ENCODE data around the gene RPSA.
A peak's percentile ranks its signal among the peaks of the same experiment; 100 is the strongest.

The RPSA gene

GRCh38 chr3:39376959-39377634 is 29.4 kb upstream of the RPSA start:
- no peaks in the 10 kb centered on the region for H3K27me3 ChIP-seq (ENCODE audit: insufficient read depth, low read length, poor library complexity)
- H3K4me3 ChIP-seq (ENCODE audit: low read depth in 1 of 2, low read length in 2 of 2) = no peak overlapping the region
- H3K9me3 ChIP-seq (ENCODE audit: insufficient read depth, low read length, severe bottlenecking) = peaks cover 5% of the 10 kb centered on the region
- no peaks in the 10 kb centered on the region for H3K36me3 ChIP-seq (ENCODE audit: insufficient read depth, low read length)
- no peak for ATAC-seq (ENCODE audit: insufficient read depth, low read depth)
- no peaks in the 10 kb centered on the region for H4K20me1 ChIP-seq (ENCODE audit: insufficient read depth, low read length)
- no peak overlapping the region for H3K4me2 ChIP-seq (ENCODE audit: insufficient read depth, low read length)
- H2AFZ ChIP-seq (ENCODE audit: low read depth, low read length) = no peak overlapping the region; the same call in 1 of the 2 replicates
- no peaks in the 10 kb centered on the region for H3K79me2 ChIP-seq (ENCODE audit: insufficient read depth, low read length)
- no peak overlapping the region for H3K9ac ChIP-seq (ENCODE audit: low read depth, low read length)
- no peak for DNase-seq
- TF ChIP-seq EZH2 (IDR thresholded peaks at IDR 0.05; ENCODE audit: borderline replicate concordance, low read depth, low read length, severe bottlenecking) (no peak), CTCF (IDR thresholded peaks at IDR 0.05; ENCODE audit: borderline replicate concordance, extremely low read depth, low read length, poor library complexity, severe bottlenecking) (no peak)
- H3K27ac ChIP-seq (ENCODE audit: low read length) = peak overlapping the region; percentile 60
- peaks cover 33% of the 10 kb centered on the region for H3K4me1 ChIP-seq (ENCODE audit: insufficient read depth, low read length)

DNA sequence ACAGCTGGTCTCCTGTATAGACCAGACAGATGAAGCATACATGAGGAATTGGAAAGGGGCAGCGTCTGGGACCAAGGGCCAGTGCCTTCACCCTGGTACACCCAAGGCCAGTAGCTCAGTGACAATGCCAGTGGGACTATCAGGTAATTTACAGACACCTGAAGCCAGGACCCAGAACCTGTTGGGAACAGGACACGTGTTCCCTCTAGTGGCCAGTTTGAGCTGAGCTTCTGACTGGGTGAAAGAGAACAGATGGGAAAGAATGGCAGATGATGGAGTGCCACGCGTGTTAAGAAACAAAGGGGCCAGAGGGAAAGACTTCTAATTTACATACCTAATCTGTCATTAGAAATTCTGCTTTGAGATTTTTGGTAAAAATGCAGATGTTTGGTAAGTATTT is 28.4 kb upstream of the RPSA start:
- ATAC-seq (ENCODE audit: insufficient read depth, low read depth) (peak; percentile 80), DNase-seq (peak; percentile 76)

GRCh38 chr3:39378957-39379777 is 27.4 kb upstream of the RPSA start:
- H4K20me1 ChIP-seq (ENCODE audit: insufficient read depth, low read length) = peaks cover 6% of the 10 kb centered on the region; the same call in 1 of the 2 replicates
- H3K79me2 ChIP-seq (ENCODE audit: insufficient read depth, low read length) = peaks cover 20% of the 10 kb centered on the region
- DNase-seq = no peak
- H3K27me3 ChIP-seq (ENCODE audit: insufficient read depth, low read length, poor library complexity) = no peaks in the 10 kb centered on the region
- H3K27ac ChIP-seq (ENCODE audit: low read length) = no peak overlapping the region
- H3K4me3 ChIP-seq (ENCODE audit: low read depth in 1 of 2, low read length in 2 of 2) = no peak overlapping the region
- TF ChIP-seq EZH2 (IDR thresholded peaks at IDR 0.05; ENCODE audit: borderline replicate concordance, low read depth, low read length, severe bottlenecking) (no peak), CTCF (IDR thresholded peaks at IDR 0.05; ENCODE audit: borderline replicate concordance, extremely low read depth, low read length, poor library complexity, severe bottlenecking) (no peak)
- no peak overlapping the region for H2AFZ ChIP-seq (ENCODE audit: low read depth, low read length)
- peaks cover 41% of the 10 kb centered on the region for H3K4me1 ChIP-seq (ENCODE audit: insufficient read depth, low read length)
- H3K36me3 ChIP-seq (ENCODE audit: insufficient read depth, low read length) = no peaks in the 10 kb centered on the region; the same call in 1 of the 2 replicates
- no peak for ATAC-seq (ENCODE audit: insufficient read depth, low read depth)
- H3K4me2 ChIP-seq (ENCODE audit: insufficient read depth, low read length) = no peak overlapping the region
- no peak overlapping the region for H3K9ac ChIP-seq (ENCODE audit: low read depth, low read length)
- H3K9me3 ChIP-seq (ENCODE audit: insufficient read depth, low read length, severe bottlenecking) = no peaks in the 10 kb centered on the region

More for the DNA sequence above, 28.4 kb upstream of the RPSA start:
- no peak for TF ChIP-seq EZH2 (IDR thresholded peaks at IDR 0.05; ENCODE audit: borderline replicate concordance, low read depth, low read length, severe bottlenecking)
- peak; percentile 88 for TF ChIP-seq CTCF (IDR thresholded peaks at IDR 0.05; ENCODE audit: borderline replicate concordance, extremely low read depth, low read length, poor library complexity, severe bottlenecking)
- Histone ChIP-seq H3K4me2 (ENCODE audit: insufficient read depth, low read length) (no peak overlapping the region), H3K4me1 (ENCODE audit: insufficient read depth, low read length) (peaks cover 41% of the 10 kb centered on the region), H3K36me3 (ENCODE audit: insufficient read depth, low read length) (no peaks in the 10 kb centered on the region), H3K79me2 (ENCODE audit: insufficient read depth, low read length) (peaks cover 9% of the 10 kb centered on the region), H3K9me3 (ENCODE audit: insufficient read depth, low read length, severe bottlenecking) (no peaks in the 10 kb centered on the region), H4K20me1 (ENCODE audit: insufficient read depth, low read length) (no peaks in the 10 kb centered on the region), H3K9ac (ENCODE audit: low read depth, low read length) (no peak overlapping the region), H2AFZ (ENCODE audit: low read depth, low read length) (no peak overlapping the region), H3K4me3 (ENCODE audit: low read depth in 1 of 2, low read length in 2 of 2) (no peak overlapping the region), H3K27me3 (ENCODE audit: insufficient read depth, low read length, poor library complexity) (no peaks in the 10 kb centered on the region), H3K27ac (ENCODE audit: low read length) (peak overlapping the region; percentile 60; the same call in 1 of the 2 replicates)
